ENCODE data around the gene URM1.
"Not testable (repeated sequence)": the region's sequence is repeated elsewhere in the genome, so short reads cannot be mapped to it uniquely, and the experiment has no call there.

Gene URM1

DNA sequence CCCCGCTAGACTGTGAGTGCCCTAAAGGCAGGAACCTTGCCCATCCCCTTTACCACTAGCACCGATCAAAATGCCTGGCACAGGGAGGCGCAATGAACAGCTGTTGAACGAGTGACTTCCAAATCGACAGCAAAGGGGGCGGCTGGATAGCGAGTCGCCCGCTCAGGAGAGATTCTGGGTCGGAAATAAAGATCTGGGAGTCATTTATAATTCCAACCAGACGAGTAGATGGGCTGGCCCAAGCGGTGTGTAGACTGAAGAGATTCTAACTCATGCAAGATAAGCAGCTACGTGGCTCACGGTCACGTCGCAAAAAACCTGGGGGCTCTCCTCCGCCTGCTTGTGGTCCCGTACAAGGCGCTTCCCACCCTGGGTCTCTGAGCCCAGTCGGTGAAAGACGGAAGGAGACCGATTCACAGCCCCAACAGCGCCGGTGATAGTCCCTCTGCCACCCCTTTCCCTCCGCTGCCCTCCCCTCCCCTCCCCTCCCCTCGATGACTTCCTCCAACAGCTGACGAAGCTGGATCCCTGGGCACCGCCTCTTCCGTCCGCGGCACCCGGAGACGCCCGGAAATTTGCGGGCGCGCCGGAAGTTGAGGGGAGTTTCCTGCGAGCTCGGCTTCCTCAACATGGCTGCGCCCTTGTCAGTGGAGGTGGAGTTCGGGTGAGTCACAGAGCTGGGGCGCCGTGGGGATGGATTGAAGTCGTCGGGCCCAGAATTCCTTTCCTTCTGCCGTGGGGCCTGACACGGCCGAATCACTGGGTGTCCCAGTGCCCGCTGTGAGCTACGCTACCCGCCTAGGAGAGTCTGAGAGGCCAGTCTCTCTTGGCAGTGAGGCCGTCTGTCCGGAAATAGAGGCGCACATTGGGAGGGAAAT lies at the start of gene URM1:
Gene URM1, plus strand, starts transcription at position 623 of the 878 bp plus-strand sequence. Its CDS starts 7 bp downstream, at position 630.
- DNase-seq = peak; percentile 91

DNA sequence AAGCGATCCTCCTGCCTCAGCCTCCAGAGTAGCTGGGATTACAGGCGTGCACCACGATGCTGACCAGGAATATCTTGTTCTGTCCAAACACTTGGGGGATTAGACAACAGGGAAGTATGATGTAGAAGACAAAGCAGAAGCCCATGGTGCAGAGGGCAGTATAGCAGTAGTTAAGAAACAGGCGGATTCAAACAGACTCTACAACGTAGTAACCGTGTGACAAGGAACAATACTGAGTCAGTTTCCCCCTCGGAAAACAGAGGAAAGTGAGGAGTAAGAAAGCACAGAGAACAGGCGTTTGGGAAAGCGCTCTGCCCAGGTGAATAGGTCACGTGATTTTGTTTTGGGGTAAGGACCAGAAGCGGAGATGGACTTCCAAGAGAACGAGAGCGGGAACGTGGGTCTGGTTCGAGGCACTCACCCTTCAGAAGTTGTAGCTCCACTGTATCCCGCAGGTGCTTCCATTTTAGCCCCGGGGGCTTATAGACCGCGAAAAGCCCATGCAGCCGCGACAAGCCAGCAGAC lies 49.2 kb upstream of the URM1 start:
- no peak for DNase-seq

DNA sequence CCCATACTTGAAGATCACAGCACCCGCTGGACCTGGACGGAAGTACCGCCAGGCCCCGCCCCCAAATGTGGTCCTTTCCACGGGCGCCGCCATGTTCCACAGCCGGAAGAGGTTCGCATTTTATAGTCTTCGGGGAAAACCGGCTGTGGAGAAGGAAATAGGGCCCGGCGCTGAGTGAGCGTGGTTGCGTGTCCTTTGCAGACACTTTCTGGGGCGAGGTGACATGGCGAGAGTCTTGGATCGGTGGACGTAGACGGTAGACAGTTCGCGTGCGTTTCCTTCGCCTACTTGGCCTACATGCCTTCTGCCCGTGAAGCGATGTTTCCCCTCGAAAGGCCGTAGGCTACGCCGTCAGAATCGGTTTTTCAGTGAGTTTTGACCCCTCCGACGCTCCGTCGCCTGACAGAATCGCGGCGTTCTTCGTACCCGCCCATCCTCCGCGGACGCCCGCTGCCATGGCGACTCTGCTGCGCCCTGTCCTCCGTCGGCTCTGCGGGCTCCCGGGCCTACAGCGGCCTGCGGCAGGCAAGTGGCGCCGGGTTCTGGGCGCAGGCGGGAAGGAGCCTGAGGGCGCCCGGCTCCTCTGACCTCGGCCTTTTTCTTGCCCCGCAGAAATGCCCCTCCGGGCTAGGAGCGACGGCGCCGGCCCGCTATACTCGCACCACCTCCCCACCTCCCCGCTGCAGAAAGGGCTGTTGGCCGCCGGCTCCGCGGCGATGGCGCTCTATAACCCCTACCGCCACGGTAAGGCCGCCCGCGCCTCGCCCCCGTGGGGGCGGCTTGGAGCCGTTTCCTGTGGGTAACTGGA lies 48.6 kb upstream of the URM1 start, which contains the start of the genes COQ4 and TRUB2:
Gene COQ4, plus strand, starts transcription at position 436 of the 808 bp plus-strand sequence. Its CDS starts 20 bp downstream, at position 456.
Gene TRUB2, minus strand, starts transcription at position 44 of the 808 bp plus-strand sequence. Its CDS starts 39 bp downstream, at position 5.
- DNase-seq = peak; percentile 83

DNA sequence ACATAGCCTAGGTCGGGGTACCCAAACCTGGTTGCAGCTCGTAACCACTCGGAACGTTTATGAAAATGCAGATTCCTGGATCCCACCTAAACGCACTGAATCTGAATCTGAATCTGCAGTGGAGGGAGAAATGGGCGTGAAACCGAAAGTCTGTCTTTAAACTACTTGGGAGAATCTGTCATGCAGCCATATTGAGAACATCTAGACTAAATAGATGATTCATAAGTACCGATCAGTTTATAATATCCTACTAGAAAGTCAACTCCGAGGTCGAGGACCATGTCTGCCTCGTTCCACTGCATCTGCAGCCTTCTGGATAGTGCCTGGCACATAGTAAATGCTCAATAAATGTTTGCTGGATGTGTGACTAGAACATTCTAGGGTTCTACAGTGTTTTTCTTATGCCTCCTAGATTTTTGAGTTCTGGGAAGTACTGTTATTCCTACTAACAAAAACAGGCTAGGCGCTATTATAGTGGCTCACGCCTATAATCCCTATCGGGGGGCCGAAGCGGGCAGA lies 47.9 kb upstream of the URM1 start:
- no peak for DNase-seq

DNA sequence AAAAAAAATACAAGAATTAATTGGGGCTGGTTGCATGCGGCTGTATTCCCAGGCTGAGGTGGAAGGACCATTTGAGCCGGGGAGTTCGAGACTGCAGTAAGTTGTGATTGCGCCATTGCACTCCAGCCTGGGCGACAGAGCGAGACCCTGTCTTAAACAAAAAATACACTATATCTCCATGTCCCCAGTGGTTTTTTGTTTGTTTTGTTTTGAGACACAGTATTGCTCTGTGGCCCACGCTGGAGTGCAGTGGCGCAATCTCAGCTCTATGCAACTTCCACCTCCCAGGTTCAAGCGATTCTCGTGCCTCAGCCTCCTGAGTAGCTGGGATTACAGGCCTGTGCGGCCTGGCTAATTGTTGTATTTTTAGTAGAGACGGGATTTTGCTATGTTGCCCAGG lies 47.4 kb upstream of the URM1 start:
- DNase-seq = no peak

DNA sequence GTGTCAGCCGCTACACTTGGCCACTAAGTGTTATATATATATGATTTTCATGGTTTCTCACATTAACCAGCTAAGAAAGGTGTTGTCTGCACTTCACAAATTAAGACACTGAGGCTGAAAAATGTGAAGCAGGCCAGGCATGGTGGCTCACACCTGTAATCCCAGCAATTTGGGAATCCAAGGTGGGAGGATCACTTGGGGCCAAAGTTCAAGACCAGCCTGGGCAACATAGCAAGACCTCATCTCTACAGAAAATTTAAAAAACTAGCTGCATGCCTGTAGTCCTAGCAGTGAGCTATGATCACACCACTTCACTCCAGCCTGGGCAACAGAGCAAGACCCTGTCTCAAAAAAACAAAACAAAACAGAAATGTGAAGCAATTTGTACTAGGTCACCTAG lies 46.8 kb upstream of the URM1 start:
- no peak for DNase-seq

DNA sequence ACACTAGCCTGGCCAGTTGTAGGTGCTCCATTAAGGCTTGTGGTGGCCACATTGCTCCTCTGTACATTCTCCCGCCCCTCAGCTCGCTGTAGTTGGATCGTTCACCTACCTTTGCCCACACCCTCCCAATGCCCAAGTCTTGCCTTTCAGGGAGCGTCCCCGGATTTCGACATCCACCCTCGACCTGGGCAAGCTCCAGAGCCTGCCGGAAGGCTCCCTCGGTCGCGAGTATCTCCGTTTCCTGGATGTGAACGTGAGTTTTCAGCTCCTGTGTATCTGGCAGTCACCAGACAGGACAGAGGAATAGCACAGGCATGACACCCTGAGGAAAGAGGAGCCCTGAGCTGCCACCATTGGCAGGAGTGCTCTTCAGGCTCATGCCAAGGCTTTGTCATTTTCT lies 45.5 kb upstream of the URM1 start:
- no peak for DNase-seq

DNA sequence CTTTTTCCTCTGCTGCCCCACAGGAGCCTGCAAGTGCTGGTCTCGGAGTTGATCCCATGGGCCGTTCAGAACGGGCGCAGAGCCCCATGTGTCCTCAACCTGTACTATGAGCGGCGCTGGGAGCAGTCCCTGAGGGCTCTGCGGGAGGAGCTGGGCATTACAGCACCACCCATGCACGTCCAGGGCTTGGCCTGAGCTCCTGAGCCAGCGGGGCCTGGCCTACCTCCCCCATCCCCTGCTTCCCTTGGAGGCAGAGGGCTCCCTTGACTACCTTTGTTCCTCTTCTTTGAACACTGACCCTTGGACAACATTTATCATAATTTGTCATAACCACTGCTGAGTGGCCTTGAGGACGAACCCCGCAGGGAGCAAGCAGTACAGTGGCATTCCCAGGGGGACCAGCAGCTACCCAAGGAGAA lies 37.7 kb upstream of the URM1 start:
- no peak for DNase-seq

DNA sequence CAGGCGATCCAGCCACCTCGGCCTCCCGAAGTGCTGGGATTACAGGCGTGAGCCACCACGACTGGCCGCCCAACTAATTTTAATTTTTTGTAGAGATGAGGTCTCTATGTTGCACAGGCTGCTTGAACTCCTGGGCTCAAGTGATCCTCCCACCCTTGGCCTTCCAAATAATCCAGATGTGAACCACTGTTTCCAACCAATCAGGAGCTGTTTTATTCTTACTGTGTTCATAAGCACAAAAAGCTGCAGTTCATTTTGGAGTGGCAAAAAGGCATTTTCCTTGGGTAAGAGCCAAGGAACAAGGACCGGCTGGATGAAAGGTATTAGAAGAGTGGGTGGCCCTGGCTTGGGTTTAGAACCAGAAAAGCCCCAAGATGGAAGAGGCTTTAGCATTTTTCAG lies 36.0 kb upstream of the URM1 start:
- DNase-seq = no peak

DNA sequence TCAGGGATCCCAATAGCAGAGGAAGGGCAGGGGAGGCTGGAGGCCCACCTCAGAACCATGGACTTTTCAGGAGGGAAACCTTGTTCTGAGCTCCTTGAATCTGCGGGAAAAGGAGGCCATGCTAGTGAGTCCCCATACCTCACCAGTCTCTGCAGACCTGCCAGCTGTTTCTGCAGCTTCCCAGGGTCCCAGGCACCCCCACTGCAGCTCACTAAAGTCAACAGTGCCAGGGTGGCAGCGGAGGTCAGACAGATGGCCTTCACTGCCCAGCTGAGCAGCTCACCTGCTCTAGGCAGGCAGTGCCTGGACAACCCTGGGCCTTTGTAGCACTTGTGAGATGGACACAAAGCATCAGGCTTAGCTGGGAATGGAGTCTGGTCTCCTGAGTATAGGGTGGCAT lies 35.3 kb upstream of the URM1 start:
- DNase-seq = no peak

DNA sequence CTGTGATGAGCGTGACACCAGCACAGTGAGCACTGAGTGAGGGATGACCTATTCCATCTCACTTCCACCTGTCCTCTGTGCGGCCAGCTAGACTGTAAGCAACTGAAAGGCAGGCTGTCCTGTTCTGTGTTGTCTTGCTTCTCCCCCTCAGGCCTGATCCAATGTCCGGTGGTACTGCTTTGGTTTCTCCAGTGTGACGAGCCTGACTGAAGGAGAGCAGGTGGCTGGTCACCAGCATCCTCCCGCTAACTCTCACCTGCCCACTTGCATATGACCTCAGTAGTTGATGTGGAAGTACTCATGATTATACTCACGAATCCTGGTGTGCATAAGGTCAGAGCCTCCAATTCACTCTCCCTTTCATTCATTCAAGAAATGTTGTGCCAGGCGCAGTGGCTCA lies 33.2 kb upstream of the URM1 start:
- no peak for DNase-seq

DNA sequence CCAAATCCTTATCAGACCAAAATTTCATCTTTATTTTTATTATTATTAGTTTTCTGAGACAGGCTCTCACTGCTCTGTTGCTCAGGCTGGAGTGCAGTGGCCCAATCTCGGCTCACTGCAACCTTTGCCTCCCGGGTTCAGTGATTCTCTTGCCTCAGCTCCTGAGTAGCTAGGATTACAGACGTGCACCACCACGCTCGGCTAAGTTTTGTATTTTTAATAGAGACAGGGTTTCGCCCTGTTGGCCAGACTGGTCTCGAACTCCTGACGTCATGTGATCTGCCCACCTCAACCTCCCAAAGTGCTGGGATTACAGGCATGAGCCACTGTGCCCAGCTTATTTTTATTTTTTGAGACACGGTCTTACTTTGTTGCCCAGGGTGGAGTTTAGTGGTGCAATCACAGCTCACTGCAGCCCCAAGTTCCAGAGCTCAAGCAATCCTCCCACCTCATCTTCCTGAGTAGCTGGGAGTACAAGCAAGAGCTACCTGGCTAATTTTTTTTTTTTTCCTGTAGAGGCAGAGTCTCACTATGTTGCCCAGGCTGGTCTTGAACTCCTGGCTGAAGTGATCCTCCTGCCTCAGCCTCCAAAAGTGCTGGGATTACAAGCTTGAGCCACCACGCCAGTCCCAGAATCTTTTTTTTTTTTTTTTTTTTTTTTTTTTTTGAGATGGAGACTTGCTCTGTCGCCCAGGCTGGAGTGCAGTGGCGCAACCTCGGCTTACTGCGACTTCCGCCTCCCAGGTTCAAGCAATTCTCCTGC lies 32.1 kb upstream of the URM1 start:
- DNase-seq = not testable (repeated sequence)

DNA sequence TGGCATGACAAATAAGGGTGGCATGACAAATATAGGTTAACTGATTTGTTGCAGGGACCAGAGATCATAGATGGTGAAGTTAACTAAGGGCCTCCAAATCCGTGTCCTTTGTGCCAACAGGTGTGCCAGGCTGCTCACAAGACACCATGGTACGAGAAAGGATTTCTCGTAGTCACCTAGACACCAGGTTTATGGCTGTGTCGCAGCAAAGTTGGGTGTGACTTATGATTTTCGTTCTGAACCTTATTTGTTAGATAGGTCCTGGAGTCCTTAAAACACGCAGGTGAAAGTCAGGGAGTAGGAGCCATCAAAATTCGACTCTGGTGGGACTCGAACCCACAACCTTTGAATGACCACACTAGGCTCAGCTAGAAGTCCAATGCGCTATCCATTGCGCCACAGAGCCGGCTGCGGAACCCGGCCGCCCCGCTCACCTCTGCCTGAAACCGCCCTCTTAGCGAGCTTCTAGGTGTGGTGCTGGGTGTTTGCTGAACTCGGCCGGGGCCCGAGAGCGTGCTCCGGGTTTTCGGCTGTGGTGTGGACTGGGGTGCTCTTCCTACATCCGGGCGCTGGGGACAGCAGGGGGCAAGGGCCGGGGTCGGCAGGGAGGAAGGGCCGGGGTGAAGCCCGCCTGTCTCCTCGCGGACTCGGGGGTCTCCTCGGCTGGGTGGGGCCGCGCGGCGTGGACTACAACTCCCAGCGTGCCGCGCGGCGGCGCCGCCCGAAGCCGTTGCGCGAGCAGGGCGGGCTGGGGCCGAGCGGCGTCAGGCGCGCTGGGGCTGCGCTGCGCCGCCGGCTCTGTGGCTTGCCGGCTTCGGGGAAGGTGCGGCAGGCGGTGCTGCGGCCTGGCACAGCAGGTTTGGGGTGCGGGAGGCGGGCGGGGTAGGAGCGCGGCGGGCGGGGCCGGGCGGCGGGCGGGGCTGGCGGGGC lies 31.1 kb upstream of the URM1 start, which contains the start of gene SLC27A4:
Gene SLC27A4, plus strand, starts transcription at position 767 of the 930 bp plus-strand sequence. CDS start 2,606 bp downstream, outside the sequence.
- DNase-seq = peak; percentile 27

DNA sequence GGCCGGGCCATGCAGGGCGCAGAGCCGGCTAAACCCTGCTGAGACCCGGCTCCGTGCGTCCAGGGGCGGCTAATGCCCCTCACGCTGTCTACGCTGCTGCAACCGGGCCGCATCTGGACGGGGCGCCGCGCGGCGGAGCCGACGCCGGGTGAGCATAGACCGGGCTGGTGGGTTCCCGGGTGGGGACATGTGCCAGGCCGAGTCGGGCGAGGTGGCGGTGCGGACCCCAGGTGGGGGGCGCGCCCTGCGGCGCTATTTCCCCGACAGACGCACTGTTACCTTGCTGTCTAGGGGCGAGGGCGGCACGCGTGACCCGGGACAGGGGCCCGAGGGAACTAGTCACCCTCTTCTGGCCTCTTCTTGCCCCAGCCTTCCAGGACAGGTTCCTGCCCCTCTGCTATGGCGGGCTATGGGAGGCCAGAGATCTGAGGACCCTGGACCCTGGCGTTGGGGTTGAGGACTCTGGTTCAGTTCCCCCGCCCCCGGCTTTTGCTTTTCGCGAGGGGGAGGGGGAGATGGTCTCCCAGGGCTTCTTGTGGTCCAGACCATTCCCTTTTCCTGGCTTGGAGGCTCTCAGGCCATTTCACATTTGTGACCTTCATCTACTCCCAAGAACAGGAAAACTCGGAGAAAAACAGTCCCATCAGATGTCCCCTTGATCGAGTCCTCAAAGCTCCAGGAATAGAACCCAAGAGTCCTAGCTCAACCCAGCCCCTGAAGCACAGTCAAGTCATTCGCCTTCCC lies 30.3 kb upstream of the URM1 start:
- no peak for DNase-seq

DNA sequence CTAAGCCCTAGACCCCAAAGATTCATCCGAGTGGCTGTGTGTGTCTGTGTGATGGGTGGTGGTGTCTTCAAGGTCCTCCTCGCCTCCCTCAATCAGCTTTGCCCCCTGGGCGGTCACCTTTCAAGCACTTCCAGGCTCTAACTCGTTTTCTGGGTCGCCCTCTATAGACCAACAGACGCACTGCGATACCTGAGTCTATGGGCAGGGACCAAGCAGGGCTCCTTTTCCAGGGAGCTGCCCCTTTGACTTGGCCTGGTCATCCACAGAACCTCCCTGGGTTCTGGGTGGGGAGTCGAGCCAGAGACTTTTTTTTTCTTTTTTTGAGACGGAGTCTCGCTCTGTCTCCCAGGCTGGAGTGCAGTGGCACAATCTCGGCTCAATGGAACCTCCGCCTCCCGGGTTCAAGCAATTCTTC lies 29.7 kb upstream of the URM1 start:
- DNase-seq = peak; percentile 18

DNA sequence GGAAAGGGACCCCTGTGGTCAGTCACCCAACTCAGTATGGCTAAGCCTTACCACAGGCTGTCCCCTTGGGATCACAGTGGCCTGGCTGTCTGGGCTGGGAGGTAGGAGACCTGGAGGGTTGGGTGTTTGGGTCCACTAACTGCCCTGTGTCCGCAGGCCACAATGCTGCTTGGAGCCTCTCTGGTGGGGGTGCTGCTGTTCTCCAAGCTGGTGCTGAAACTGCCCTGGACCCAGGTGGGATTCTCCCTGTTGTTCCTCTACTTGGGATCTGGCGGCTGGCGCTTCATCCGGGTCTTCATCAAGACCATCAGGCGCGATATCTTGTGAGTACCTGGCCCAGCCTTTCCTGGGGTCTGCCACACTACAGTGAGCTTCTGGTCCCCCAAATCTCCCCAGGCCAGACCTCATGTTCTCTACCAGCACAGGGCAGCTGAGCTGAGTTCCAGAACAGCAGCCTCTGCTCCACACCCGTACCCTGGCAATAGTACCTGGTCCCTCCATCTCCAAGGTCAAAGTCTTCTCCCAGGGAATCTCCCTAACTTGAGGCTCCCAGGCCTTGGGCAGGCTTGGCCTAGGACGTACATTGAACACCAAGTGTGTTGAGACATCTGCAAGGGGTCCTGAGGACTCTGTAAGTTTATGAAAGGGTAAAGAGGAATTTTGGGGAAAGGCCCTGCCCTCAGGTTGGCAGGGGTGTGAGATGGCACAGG lies 28.0 kb upstream of the URM1 start:
- DNase-seq = no peak

DNA sequence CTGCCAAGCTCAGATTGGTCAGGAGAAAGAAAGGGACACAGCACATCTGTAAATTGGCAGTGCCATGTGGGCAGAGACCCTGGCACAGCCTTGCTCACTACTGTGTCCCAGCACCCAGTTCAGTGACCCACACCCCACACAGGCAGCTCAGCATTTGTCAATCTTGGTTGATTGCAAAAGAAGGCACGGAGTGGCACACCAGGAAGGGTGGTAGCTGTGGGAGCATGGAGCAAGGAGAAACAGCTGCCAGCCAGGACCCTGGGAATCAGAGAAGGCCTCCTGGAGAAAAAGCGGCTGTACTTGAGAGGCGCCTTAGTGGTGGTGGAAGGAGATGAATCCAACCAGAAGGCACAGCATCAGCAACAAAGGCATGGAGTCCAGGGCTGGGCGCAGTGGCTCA lies 27.3 kb upstream of the URM1 start:
- DNase-seq = no peak

DNA sequence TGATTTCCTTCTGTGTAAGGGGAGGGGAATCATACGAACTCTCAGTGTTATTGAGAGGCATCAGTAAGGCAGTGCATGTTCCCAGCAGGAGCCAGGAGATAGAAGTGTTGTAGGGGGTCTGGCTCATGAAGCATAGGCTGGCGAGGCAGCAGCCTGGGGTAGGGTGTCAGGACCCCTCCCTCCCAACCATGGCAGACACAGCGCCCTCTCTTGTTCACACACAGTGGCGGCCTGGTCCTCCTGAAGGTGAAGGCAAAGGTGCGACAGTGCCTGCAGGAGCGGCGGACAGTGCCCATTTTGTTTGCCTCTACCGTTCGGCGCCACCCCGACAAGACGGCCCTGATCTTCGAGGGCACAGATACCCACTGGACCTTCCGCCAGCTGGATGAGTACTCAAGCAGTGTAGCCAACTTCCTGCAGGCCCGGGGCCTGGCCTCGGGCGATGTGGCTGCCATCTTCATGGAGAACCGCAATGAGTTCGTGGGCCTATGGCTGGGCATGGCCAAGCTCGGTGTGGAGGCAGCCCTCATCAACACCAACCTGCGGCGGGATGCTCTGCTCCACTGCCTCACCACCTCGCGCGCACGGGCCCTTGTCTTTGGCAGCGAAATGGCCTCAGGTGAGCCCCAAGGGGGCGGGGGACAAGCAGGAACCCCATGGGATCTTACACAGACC lies 26.1 kb upstream of the URM1 start:
- DNase-seq = no peak

DNA sequence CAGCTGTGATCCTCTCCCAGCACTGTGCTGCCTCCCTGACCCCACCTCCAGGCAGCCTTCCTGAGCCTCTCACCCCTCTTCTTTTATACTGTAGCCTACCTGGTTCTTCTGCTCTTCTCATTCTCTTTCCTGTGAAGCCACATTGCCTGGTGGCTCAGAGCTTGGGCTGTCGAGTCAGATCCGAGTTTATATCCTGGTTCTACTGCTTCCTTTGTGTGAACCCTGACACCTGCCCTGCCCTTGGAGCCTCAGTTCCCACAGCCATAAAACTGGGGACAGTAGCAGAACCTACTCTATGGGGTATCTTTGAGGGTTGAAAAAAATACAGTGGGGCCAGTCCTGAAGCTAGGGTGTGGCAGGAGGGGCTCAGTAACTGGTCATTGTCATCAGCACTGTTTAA lies 22.0 kb upstream of the URM1 start:
- no peak for DNase-seq
